IPS DF 6.9 (cell line): ENCODE results near the gene SCMH1.

Source experiments
- DNase-seq: peaks from one replicate; pipeline ENCODE4 v3.0.0-alpha.2; 2013; ENCODE audit warnings: low read depth, low spot score
- H3K27ac ChIP-seq: one replicate; pipeline ENCODE4 v1.5.1; 2013; ENCODE audit warnings: low read length, control low read depth
- H3K27me3 ChIP-seq: 2 replicates; pipeline ENCODE4 v1.6.1; 2013; ENCODE audit warnings: mild to moderate bottlenecking, low read length; ENCODE audit not compliant: control insufficient read depth, insufficient read depth
- H3K36me3 ChIP-seq: 2 replicates; pipeline ENCODE4 v1.6.1; 2013; ENCODE audit warnings: low read length; ENCODE audit not compliant: control insufficient read depth, insufficient read depth
- H3K4me1 ChIP-seq: 2 replicates; pipeline ENCODE4 v1.6.1; 2013; ENCODE audit warnings: low read length; ENCODE audit not compliant: control insufficient read depth, insufficient read depth
- H3K4me3 ChIP-seq: 2 replicates; pipeline ENCODE4 v1.5.1; 2013; ENCODE audit warnings: mild to moderate bottlenecking, low read length
- H3K9me3 ChIP-seq: 2 replicates; pipeline ENCODE4 v1.6.1; 2013; ENCODE audit warnings: low read length, inconsistent platforms; ENCODE audit not compliant: control insufficient read depth, insufficient read depth
- WGBS: extraction: QIAGEN DNeasy Blood & Tissue Kit; methylation state at CpG from one replicate; pipeline ENCODE4 v1.1.7; 2013; ENCODE audit warnings: mixed read lengths, missing lambda C conversion rate; ENCODE audit not compliant: insufficient read length, insufficient coverage; 5-methylcytosine and 5-hydroxymethylcytosine counted together

SCMH1 gene

GRCh38 chr1:41278076-41278475, 36.0 kb upstream of the SCMH1 start:
- WGBS = no CpG with 5 or more reads among the region's 3 CpGs
- Histone ChIP-seq H3K4me3 (no peak overlapping the region), H3K27me3 (no peaks in the 10 kb centered on the region), H3K27ac (no peak overlapping the region), H3K36me3 (no peaks in the 10 kb centered on the region), H3K4me1 (no peaks in the 10 kb centered on the region), H3K9me3 (no peaks in the 10 kb centered on the region)
- no peak for DNase-seq

GRCh38 chr1:41277371-41277975, 35.4 kb upstream of the SCMH1 start:
- Histone ChIP-seq H3K27me3 (no peaks in the 10 kb centered on the region), H3K9me3 (no peaks in the 10 kb centered on the region), H3K36me3 (no peaks in the 10 kb centered on the region), H3K4me1 (no peaks in the 10 kb centered on the region), H3K27ac (no peak overlapping the region), H3K4me3 (no peak overlapping the region)
- DNase-seq = no peak
- no CpG with 5 or more reads among the region's 12 CpGs for WGBS

- no CpG with 5 or more reads among the region's 9 CpGs for whole genome bisulfite sequencing
- DNase-seq = no peak
- H3K27ac ChIP-seq = no peak overlapping the region
- H3K36me3 ChIP-seq = no peaks in the 10 kb centered on the region
- no peaks in the 10 kb centered on the region for H3K9me3 ChIP-seq
- H3K27me3 ChIP-seq = no peaks in the 10 kb centered on the region
- no peaks in the 10 kb centered on the region for H3K4me1 ChIP-seq
- H3K4me3 ChIP-seq = no peak overlapping the region
Measured at GRCh38 chr1:41275831-41276230, 33.7 kb upstream of the SCMH1 start.

- DNase-seq = no peak
- no CpG with 5 or more reads among the region's 7 CpGs for WGBS
- Histone ChIP-seq H3K27ac (no peak overlapping the region), H3K36me3 (no peaks in the 10 kb centered on the region), H3K4me3 (no peak overlapping the region), H3K4me1 (no peaks in the 10 kb centered on the region), H3K27me3 (no peaks in the 10 kb centered on the region), H3K9me3 (no peaks in the 10 kb centered on the region)
Measured at GRCh38 chr1:41274752-41275545, 32.8 kb upstream of the SCMH1 start.

GRCh38 chr1:41272601-41273000, 30.5 kb upstream of the SCMH1 start:
- no CpG with 5 or more reads among the region's 8 CpGs for WGBS
- no peak for DNase-seq
- Histone ChIP-seq H3K27me3 (no peaks in the 10 kb centered on the region), H3K9me3 (no peaks in the 10 kb centered on the region), H3K4me3 (no peak overlapping the region), H3K27ac (no peak overlapping the region), H3K36me3 (no peaks in the 10 kb centered on the region), H3K4me1 (no peaks in the 10 kb centered on the region)

- Histone ChIP-seq H3K4me1 (no peaks in the 10 kb centered on the region), H3K9me3 (no peaks in the 10 kb centered on the region), H3K27me3 (no peaks in the 10 kb centered on the region), H3K36me3 (no peaks in the 10 kb centered on the region), H3K27ac (no peak overlapping the region), H3K4me3 (no peak overlapping the region)
- peak; percentile 48 for DNase-seq
- WGBS = no CpG with 5 or more reads among the region's 8 CpGs
Measured at GRCh38 chr1:41268154-41268770, 26.2 kb upstream of the SCMH1 start.

- no peak for DNase-seq
- Histone ChIP-seq H3K4me3 (no peak overlapping the region), H3K9me3 (no peaks in the 10 kb centered on the region), H3K27ac (no peak overlapping the region), H3K27me3 (no peaks in the 10 kb centered on the region), H3K36me3 (no peaks in the 10 kb centered on the region), H3K4me1 (no peaks in the 10 kb centered on the region)
- no CpG with 5 or more reads among the region's 3 CpGs for WGBS
Measured at GRCh38 chr1:41261926-41262618, 20.0 kb upstream of the SCMH1 start.

- no peaks in the 10 kb centered on the region for H3K9me3 ChIP-seq
- no peak for DNase-seq
- H3K27me3 ChIP-seq = no peaks in the 10 kb centered on the region
- H3K27ac ChIP-seq = no peak overlapping the region
- no peaks in the 10 kb centered on the region for H3K36me3 ChIP-seq
- no peaks in the 10 kb centered on the region for H3K4me1 ChIP-seq
- H3K4me3 ChIP-seq = no peak overlapping the region
- WGBS = no CpG with 5 or more reads among the region's 2 CpGs
Measured at GRCh38 chr1:41260768-41261167, 18.7 kb upstream of the SCMH1 start.

- WGBS = no CpG with 5 or more reads among the region's 3 CpGs
- Histone ChIP-seq H3K9me3 (no peaks in the 10 kb centered on the region), H3K27ac (no peak overlapping the region), H3K4me1 (no peaks in the 10 kb centered on the region), H3K4me3 (no peak overlapping the region), H3K36me3 (no peaks in the 10 kb centered on the region), H3K27me3 (no peaks in the 10 kb centered on the region)
- no peak for DNase-seq
Measured at GRCh38 chr1:41259221-41259620, 17.1 kb upstream of the SCMH1 start.

GRCh38 chr1:41255978-41256377, 13.9 kb upstream of the SCMH1 start:
- Histone ChIP-seq H3K36me3 (no peaks in the 10 kb centered on the region), H3K4me3 (no peak overlapping the region), H3K27me3 (no peaks in the 10 kb centered on the region), H3K9me3 (no peaks in the 10 kb centered on the region), H3K4me1 (no peaks in the 10 kb centered on the region), H3K27ac (no peak overlapping the region)
- no peak for DNase-seq
- no CpG with 5 or more reads among the region's 1 CpG for WGBS
